ENCODE results near the gene DNHD1.

The DNHD1 gene

DNA sequence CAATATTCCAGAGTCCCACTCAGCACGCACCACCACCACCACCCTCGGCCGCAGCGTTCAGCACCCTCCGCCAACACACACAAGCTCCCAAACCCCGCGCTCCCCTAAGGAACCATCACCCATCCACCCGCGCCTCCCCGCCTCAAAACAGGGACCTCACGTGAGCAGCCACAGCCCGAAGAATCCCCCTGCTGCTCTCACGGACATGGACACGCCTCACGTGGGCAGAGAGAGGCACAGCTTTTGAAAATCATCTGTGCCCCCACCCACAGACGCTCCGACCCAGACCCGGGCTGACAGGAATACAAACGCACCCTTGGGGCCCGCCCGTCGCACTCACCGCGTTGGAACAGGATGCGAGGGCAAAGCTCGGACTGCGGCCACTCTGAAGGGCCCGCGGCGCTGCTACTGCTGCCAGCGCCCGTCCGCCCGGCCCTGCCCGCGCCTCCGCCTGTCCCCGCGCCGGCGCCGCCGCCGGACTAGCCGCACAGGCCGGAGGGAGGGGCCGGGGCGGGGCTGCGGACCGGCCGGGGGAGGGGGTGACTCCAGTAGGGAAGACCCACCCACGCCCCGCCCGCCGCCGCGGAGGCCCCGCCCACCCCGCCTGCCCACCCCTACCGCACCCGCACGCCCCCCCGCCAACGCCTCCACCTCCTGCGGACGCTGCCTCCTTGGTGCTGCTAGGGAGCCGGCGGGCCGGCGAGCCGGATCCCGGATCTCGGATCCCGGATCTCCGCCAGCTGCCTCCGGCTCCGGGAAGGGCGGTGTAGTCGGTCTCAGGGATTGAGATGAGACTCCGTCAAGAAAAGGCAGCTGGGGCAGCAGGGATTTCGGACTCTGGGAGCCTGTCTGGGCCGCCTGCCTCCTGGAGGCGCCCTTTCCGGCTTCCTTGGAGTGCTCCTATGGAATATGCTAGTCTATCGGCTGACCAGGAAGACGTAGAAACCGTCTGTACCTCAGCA, 23.3 kb upstream of the DNHD1 start, which contains the start of gene TRIM3:
TSS of gene TRIM3 (minus strand) at position 491 of the 962 bp plus-strand sequence. CDS start 8,246 bp downstream, outside the sequence.
- peak; percentile 45 for DNase-seq (ENCODE audit: low read depth)
- TF ChIP-seq, protein P1, sequence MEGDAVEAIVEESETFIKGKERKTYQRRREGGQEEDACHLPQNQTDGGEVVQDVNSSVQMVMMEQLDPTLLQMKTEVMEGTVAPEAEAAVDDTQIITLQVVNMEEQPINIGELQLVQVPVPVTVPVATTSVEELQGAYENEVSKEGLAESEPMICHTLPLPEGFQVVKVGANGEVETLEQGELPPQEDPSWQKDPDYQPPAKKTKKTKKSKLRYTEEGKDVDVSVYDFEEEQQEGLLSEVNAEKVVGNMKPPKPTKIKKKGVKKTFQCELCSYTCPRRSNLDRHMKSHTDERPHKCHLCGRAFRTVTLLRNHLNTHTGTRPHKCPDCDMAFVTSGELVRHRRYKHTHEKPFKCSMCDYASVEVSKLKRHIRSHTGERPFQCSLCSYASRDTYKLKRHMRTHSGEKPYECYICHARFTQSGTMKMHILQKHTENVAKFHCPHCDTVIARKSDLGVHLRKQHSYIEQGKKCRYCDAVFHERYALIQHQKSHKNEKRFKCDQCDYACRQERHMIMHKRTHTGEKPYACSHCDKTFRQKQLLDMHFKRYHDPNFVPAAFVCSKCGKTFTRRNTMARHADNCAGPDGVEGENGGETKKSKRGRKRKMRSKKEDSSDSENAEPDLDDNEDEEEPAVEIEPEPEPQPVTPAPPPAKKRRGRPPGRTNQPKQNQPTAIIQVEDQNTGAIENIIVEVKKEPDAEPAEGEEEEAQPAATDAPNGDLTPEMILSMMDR (IDR thresholded peaks at IDR 0.05; ENCODE audit: control insufficient read depth, insufficient read depth, low read depth, low read length, missing control alignments), result peak; percentile 50
- H3K4me3 ChIP-seq (ENCODE audit: control insufficient read depth, low read depth, low read length), result peak within 1 kb of the TSS; percentile 82

DNA sequence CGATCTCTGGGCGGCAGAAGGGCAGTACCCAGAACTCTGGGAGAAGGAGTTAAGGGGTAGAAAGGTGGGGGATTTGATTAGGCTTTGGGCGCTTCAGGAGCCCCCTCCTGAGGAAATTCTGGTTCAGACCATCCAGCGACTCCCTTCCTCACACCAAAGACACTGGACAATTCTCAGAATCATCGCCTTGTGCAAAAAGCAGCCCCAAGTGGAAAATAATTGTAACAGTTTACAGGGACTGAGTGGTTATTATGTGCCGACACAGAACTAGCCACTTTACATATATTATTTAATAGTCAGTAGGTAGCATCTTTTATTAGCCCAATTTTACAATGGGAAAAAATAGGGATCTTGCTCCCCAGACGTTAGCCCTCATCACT, 22.7 kb upstream of the DNHD1 start:
- TF ChIP-seq, protein P1 (IDR thresholded peaks at IDR 0.05; ENCODE audit: control insufficient read depth, insufficient read depth, low read depth, low read length, missing control alignments), result no peak
- no peak for DNase-seq (ENCODE audit: low read depth)
- peak overlapping the region; percentile 49 for H3K4me3 ChIP-seq (ENCODE audit: control insufficient read depth, low read depth, low read length)

DNA sequence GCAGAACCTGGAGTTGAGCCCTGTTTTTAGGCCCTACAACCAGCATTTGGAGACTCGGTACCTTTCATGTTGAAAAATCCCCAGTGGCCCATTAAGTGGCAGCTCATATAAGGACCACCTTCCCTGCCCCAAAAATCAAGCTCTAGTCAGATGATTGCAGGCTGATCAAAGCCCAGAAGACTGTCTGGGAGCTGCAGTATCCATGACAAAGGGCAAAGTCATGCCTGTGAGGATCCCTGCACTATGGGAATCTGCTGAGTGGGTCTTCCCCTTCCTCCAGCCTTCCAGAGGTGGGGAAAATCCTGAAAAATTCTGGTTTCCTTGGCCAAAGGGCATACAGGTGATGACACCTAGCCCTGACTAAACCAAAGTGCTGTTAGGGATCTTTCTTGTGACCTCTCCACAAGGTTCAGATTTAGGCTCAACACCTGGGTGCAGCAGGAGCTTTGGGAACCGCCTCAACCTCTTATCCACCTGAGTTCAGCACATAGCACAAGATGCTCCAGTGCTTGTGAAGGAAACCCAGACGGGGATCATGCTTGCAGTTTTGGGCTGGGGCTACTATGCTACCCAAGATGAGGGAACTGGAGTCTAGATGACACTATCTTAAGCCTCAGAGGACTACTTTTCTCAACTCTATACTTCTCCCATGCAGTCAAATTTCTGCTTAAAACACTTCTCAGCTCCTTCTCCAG, 22.1 kb upstream of the DNHD1 start:
- H3K4me3 ChIP-seq (ENCODE audit: control insufficient read depth, low read depth, low read length), result no peak overlapping the region; the same call in 1 of the 2 replicates
- TF ChIP-seq, protein P1 (IDR thresholded peaks at IDR 0.05; ENCODE audit: control insufficient read depth, insufficient read depth, low read depth, low read length, missing control alignments), result no peak
- DNase-seq (ENCODE audit: low read depth), result no peak

DNA sequence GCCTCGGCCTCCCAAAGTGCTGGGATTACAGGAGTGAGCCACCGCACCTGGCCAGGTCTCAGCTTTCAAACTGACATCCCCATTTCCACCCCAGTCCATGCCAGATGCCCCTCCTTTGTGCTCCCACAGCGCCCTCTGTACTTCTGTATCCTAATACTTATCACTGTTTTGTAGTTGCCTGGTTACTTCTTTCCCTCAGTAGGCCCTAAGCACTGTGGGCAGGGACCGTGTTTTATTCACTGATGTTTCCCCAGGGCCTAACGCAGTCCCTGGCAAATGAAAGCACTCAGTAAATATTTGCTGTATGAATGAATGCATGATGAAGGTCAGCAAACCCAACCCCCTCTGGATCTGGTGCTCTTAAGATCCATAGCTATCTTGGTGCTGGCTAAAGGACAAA, 21.1 kb upstream of the DNHD1 start:
- no peak overlapping the region for H3K4me3 ChIP-seq (ENCODE audit: control insufficient read depth, low read depth, low read length)
- no peak for DNase-seq (ENCODE audit: low read depth)
- TF ChIP-seq, protein P1 (IDR thresholded peaks at IDR 0.05; ENCODE audit: control insufficient read depth, insufficient read depth, low read depth, low read length, missing control alignments), result no peak

DNA sequence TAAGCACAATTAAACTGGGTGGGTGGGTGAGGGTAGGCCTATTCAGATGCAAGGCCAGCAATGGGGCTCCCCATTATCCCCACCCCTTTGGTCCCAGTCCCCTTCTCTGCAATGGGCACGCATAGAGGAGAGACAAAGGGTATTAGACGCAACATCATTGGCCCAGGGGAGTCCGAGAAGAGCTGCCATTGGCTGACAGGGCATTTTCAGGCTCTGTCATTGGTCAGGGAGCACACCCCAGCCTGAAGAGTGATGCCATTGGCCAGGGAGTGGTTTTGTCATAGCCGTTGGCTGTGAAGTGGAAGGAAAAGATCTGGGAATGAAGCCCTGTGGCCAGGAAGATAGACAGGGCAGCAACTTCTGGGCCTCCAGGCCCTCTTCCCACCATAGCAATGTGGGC, 20.5 kb upstream of the DNHD1 start:
- DNase-seq (ENCODE audit: low read depth), result no peak
- no peak overlapping the region for H3K4me3 ChIP-seq (ENCODE audit: control insufficient read depth, low read depth, low read length)
- TF ChIP-seq, protein P1 (IDR thresholded peaks at IDR 0.05; ENCODE audit: control insufficient read depth, insufficient read depth, low read depth, low read length, missing control alignments), result no peak

DNA sequence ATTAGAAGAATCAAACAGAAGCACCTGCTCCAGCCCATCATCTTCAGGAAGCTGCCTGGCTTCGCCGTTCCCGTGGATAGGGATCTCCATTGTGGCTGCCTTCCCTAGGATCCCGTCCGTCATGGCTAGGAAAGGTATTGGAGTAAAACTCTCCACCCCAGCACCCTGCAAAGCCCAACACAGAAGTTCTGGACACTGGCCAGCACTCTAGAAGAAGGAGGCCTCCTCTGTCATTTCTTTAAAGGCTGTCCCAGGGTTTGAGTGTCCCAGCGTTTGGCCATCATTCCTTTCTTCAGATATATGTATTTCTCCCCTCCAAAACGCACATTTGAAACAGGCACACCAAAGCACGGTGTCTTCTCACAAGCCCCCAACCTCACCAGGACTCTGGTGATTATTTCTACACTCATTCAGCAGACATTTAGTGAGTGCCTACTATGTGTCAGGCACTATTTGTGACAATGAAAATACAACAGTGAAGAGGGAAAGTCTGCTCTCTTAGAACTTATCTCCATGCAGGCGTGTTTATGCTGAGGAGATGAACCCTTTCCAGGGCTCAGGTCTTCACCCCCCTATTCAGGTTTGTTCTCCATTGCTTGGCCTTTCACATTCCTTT, 16.7 kb upstream of the DNHD1 start:
- no peak for DNase-seq (ENCODE audit: low read depth)
- TF ChIP-seq, protein P1 (IDR thresholded peaks at IDR 0.05; ENCODE audit: control insufficient read depth, insufficient read depth, low read depth, low read length, missing control alignments), result no peak
- peak overlapping the region; percentile 71 for H3K4me3 ChIP-seq (ENCODE audit: control insufficient read depth, low read depth, low read length)

Measured in AG09309 (cell line).